Left lung (tissue), 10 donors: ENCODE data around the gene POU2F1. TPM values are rescaled to one million over a fixed set of nuclear protein-coding genes. Genes with fewer than 3 reads are reported as not detected.

ENCODE experiments used
- ATAC-seq: fragments of 200-7000 bp; cut with Tn5 transposase; one replicate; pipeline ENCODE4 v1.9.1; 2020; ENCODE audit warnings: moderate library complexity
- DNase-seq, 4 donors: peaks; one replicate each; pipeline ENCODE4 v3.0.0-alpha.2; 2013 to 2020
- H3K27ac ChIP-seq, 2 donors: fragments of 200-600 bp; sonication (generic) in 1 of 2; one replicate each; pipeline versions ENCODE4 v1.5.0 to v1.8.0; 2020 to 2021
- H3K27me3 ChIP-seq, 2 donors: fragments of 200-600 bp; sonication (generic) in 1 of 2; one replicate each; pipeline versions ENCODE4 v1.5.0 to v1.8.0; 2020 to 2021
- H3K36me3 ChIP-seq, 2 donors: fragments of 200-600 bp; sonication (generic) in 1 of 2; one replicate each; pipeline versions ENCODE4 v1.5.0 to v1.8.0; 2020 to 2021
- H3K4me1 ChIP-seq, 2 donors: fragments of 200-600 bp; one replicate each; pipeline ENCODE4 v1.8.0; 2021
- H3K4me3 ChIP-seq, 2 donors: fragments of 200-600 bp; sonication (generic) in 1 of 2; one replicate each; pipeline versions ENCODE4 v1.5.0 to v1.8.0; 2020 to 2021; ENCODE audit warnings: mild to moderate bottlenecking in 1 of 2
- H3K9me3 ChIP-seq, 2 donors: fragments of 200-600 bp; sonication (generic) in 1 of 2; one replicate each; pipeline versions ENCODE4 v1.5.0 to v1.8.0; 2020 to 2021
- CTCF ChIP-seq, 2 donors: fragments of 200-600 bp; sonication (generic) in 1 of 2; IDR thresholded peaks; one replicate each; pipeline versions ENCODE4 v1.5.0 to v1.8.0; 2021; ENCODE audit warnings: antibody characterized with exemption in 2 of 2
- intact Hi-C, 2 donors: fragments of 100-400 bp; cut with DNase I; formaldehyde crosslinking; loops; one replicate each; pipeline versions ENCODE4 v1.11.2 to v1.14.2; 2022
- polyA plus RNA-seq, 6 donors: library from polyadenylated mRNA; unstranded; fragments of 120-200 nt; gene quantifications; one replicate each; pipeline ENCODE4 v1.2.1, GENCODE V29; 2013; ENCODE audit not compliant: insufficient read length in 6 of 6
- total RNA-seq, 2 donors: library from RNA; stranded (reverse); fragmentation: NEBNext Ultra II Directional; extraction: Animal tissue kit (Norgen Biotek cat#: 25700); gene quantifications; one replicate each; pipeline ENCODE4 v1.2.1, GENCODE V29; 2021
- donor health status: DM: no; HTN: yes; CAD: no.
- donor health status: DM: no; HTN: no; CAD: no.

POU2F1 gene
- total and polyA plus RNA-seq, 8 donors = 12.3 to 16.3 (median 15.2) TPM

DNA sequence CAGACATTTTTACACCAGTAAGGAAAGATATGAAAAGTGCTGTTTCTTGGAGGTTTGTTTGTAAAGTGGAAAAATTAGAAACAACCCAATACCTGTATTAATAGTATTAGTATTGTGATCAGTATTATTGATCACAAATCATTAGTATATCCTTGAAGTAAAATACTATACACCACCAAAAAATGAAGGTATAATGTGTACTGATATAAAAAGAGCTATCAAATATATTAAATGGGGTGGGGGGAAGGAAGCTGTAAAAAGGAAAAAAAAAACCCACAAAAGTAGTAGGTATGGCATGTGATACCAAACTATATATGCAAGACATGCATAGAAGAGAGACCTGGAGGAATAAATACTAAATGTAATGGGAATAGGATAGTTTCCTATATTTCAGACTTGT lies 46.3 kb downstream of the POU2F1 start:
- no peak overlapping the region for H3K4me3 ChIP-seq
- H3K4me1 ChIP-seq = peaks cover 4 to 51% of the 10 kb centered on the region in 2 donors
- H3K27me3 ChIP-seq = no peaks in the 10 kb centered on the region
- intact Hi-C loops = loop anchor here in 1 of 2 donors (5.0 to 10.0 kb wide), 2 partner anchors 138 to 175 kb away; no protein-coding TSS in a partner anchor
- TF ChIP-seq CTCF (IDR thresholded peaks at IDR 0.05) = no peak
- DNase-seq (no peak), ATAC-seq (no peak)
- H3K27ac ChIP-seq = no peak overlapping the region
- no peaks in the 10 kb centered on the region for H3K36me3 ChIP-seq
- no peaks in the 10 kb centered on the region for H3K9me3 ChIP-seq

- DNase-seq (no peak), ATAC-seq (no peak)
- H3K27ac ChIP-seq = no peak overlapping the region
Observed at GRCh38 chr1:167268347-167268787, 47.7 kb downstream of the POU2F1 start.

GRCh38 chr1:167270349-167271092 lies 49.8 kb downstream of the POU2F1 start:
- Histone ChIP-seq H3K36me3 (no peaks in the 10 kb centered on the region), H3K4me3 (no peak overlapping the region), H3K27me3 (no peaks in the 10 kb centered on the region), H3K4me1 (peaks cover 0 to 41% of the 10 kb centered on the region in 2 donors), H3K9me3 (no peaks in the 10 kb centered on the region), H3K27ac (no peak overlapping the region)
- intact Hi-C loops = no loop called here
- ATAC-seq (no peak), DNase-seq (no peak)
- TF ChIP-seq CTCF (IDR thresholded peaks at IDR 0.05) = no peak

More at GRCh38 chr1:167268347-167268787, 47.7 kb downstream of the POU2F1 start:
- Histone ChIP-seq H3K4me3 (no peak overlapping the region), H3K9me3 (no peaks in the 10 kb centered on the region), H3K4me1 (peaks cover 4 to 51% of the 10 kb centered on the region in 2 donors), H3K36me3 (no peaks in the 10 kb centered on the region), H3K27me3 (no peaks in the 10 kb centered on the region)
- no peak for TF ChIP-seq CTCF (IDR thresholded peaks at IDR 0.05)
- intact Hi-C loops = loop anchor here in 1 of 2 donors (5.0 to 10.0 kb wide), 2 partner anchors 136 to 174 kb away; no protein-coding TSS in a partner anchor

GRCh38 chr1:167272369-167272957 lies 51.8 kb downstream of the POU2F1 start:
- no peak overlapping the region for H3K4me3 ChIP-seq
- H3K27ac ChIP-seq = no peak overlapping the region
- H3K4me1 ChIP-seq = peaks cover 0 to 38% of the 10 kb centered on the region in 2 donors
- no peaks in the 10 kb centered on the region for H3K9me3 ChIP-seq
- H3K27me3 ChIP-seq = no peaks in the 10 kb centered on the region
- H3K36me3 ChIP-seq = no peaks in the 10 kb centered on the region
- no peak for ATAC-seq
- no peak for TF ChIP-seq CTCF (IDR thresholded peaks at IDR 0.05)
- intact Hi-C loops = no loop called here
- no peak for DNase-seq
